ENCODE results near the gene DPP6.

GRCh38 chr7:154744256-154744860 is 692.2 kb downstream of the DPP6 start:
- peak; percentile 75 for TF ChIP-seq CTCF (IDR thresholded peaks at IDR 0.05; ENCODE audit: poor library complexity)
- TF ChIP-seq EZH2phosphoT487 (IDR thresholded peaks at IDR 0.05; ENCODE audit: low read depth, severe bottlenecking, unreplicated experiment) = no peak
